NCI-H82 treated with DMSO at 0.1 percent for 48 hours (cell line): ENCODE results near the gene NDRG3.

Experiments
- DNase-seq: peaks from one replicate; lab custom pipeline; 2025; ENCODE audit not compliant: unreplicated experiment; lab: John Stamatoyannopoulos, UW

The NDRG3 gene

GRCh38 chr20:36761125-36761524, 15.2 kb upstream of the NDRG3 start:
- no peak for DNase-seq

GRCh38 chr20:36760647-36761046, 14.8 kb upstream of the NDRG3 start:
- no peak for DNase-seq

GRCh38 chr20:36758276-36758675, 12.4 kb upstream of the NDRG3 start:
- DNase-seq = no peak

GRCh38 chr20:36756496-36756895, 10.6 kb upstream of the NDRG3 start:
- DNase-seq = no peak

- peak; percentile 45 for DNase-seq
Observed at GRCh38 chr20:36754656-36755222, 8.8 kb upstream of the NDRG3 start.

GRCh38 chr20:36752582-36752981, 6.7 kb upstream of the NDRG3 start:
- DNase-seq = no peak

DNA sequence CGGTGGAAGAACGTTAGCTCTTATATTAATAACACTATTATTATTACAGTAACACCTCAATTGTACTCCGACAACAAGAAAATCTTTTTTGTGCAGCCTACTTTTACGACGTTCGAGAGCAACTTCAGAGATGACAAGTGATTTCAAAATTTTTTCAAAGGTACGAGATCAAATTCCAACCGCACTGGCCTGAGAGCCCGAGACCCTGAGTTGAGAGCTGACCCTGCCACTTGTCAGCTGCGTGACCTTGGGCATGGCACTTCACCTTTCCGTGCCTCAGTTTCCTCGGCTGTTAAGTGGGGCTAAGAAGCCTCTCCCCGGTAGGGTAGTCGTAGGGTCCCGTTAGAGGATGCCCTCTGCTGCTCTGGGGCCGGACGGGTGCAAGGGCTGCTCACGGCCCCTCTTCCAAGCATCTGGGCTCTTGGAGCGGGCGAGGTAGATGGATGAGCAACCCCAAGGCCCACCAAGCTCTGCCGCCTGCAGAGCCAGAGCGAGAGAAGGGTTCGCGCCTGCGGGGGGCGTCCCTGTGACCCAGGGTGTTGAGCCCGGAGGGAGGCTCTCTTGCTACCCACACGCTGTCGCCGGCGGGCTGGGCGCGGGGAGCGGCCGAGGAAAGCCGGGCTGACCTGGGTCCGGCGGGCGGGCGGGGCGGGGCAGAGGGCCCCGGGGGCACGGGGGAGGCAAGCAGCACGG, 510 bp downstream of the NDRG3 start:
- DNase-seq = no peak

DNA sequence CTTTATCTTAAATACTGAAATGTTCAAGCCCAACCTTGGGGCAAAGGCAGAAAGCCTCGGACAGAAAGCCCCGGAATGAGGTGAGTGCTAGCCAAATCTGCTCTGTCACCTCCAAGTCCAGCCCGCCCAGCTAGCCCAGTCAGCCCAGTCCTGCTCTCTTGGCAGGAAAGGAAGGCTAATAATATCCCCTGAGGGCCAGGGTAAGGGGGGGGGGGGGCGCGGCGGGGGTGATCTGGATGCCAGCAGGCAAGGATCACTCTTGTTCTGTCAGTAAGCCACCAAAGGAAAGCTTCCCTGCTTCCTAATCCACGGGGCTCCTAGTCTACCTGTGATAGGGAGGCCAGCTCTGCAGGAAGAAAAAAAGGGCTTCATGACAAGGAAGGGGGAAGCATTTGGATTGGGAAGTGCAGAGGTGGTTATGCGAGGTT, 1.1 kb downstream of the NDRG3 start:
- peak; percentile 51 for DNase-seq

DNA sequence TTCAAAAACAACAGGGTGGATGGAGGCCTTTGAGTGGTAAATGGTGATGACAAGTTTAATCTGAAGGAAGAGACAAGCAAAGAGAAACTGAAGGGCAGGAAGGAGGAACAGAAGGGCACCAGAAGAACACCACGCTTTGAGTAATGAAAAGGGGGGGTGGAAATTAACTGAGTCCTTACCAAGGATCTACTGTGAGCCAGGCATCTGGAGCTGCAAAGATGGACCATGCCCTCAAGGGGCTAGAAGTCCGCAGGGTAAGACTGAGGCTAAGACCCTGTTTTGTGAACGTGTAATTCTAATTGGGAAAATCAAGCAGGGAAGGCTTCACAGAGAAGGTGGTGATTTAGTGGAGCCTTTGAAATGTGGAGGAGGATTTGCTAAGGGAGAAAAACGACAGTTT, 1.6 kb downstream of the NDRG3 start:
- DNase-seq = no peak

DNA sequence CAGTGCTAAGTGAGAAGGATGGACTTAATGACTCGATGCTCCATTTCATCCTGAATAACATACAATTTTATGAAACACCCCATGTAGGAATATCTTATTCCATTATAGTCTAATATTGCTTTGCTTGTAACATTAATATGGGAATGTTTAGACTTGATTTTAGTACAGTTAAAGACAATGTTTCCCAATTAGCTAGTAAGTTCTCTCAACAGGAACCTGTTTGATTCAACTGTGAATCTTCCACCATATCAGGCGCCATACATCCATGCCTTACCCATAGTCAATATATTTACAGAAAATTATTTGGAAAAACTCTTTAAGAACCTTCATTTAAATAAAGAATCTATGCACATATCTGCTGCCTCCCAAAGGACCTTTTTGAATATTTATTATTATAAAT, 3.3 kb downstream of the NDRG3 start:
- no peak for DNase-seq

GRCh38 chr20:36741072-36741471, 4.8 kb downstream of the NDRG3 start:
- peak; percentile 87 for DNase-seq

DNA sequence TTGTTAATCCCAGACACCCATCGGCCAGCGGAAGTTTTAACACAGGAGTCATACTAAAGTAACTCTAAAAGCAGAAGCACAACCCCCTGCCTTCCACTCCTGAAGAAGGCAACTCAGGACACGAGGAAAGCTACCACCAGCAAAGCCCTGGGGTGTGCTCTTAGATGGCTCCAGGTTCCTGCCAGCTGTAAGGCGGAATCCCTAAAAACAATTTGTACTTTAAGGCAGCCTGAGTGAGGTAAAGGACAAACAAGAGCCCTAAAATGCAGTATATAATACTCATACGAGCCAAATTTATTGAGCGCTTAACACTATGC, 8.7 kb downstream of the NDRG3 start:
- no peak for DNase-seq

GRCh38 chr20:36736451-36737182, 9.3 kb downstream of the NDRG3 start:
- peak; percentile 64 for DNase-seq

DNA sequence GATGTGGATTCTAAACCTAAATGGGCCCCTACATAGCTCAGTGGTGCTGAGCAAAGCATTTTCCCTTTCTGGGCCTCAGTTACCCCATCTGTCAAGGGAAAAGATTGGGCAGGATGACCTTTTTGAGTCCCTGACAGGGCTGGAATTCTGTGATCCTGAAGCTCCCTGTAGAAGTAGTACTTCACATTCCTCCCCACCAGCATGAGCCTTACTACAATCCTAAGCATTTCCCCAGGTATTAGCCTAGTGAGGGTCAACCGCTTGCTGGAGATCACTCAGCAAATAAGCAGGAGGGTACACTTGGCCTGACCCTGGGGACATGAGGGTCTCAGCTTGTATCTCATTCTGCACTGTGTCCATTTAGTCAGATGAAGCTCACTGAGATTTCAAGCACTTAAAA, 13.4 kb downstream of the NDRG3 start:
- DNase-seq = no peak

GRCh38 chr20:36728986-36729385, 16.9 kb downstream of the NDRG3 start:
- DNase-seq = no peak

GRCh38 chr20:36726168-36726567, 19.7 kb downstream of the NDRG3 start:
- no peak for DNase-seq

- no peak for DNase-seq
Observed at GRCh38 chr20:36720510-36720909, 25.4 kb downstream of the NDRG3 start.

DNA sequence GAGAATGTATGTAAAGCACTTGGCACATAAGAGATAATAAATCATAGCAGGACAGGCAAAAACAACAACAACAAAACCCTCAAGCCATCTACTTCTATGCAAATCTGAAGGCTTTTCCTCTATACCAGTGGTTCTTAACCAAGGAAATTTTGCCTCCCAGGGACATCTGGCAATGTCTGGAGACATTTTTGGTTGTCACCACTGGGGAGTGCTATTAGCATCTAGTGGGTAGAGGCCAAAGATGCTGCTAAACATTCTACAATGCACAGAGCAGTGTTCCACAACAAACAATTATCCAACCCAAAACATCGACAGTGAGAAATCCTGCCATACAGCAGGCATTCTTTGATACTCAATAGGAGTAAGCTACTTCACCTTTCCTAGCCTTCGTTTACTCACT, 28.2 kb downstream of the NDRG3 start:
- DNase-seq = no peak

- no peak for DNase-seq
Observed at GRCh38 chr20:36717021-36717420, 28.9 kb downstream of the NDRG3 start.

DNA sequence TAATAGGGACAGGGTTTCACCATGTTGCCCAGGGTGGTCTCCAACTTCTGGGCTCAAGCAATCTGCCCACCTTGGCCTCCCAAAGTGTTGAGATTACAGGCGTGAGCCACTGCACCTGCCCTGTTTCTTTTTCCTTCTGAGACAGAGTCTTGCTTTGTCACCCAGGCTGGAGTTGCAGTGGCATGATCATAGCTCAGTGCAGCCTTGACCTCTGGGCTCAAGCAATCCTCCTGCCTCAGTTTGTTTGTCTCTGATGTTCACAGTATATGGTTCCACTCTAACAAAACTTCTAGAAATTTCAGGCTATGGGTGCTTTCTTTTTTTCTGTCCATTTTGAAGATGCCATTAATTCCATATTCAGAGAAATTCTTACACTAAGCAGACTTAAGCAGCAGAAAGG, 33.1 kb downstream of the NDRG3 start:
- DNase-seq = no peak

DNA sequence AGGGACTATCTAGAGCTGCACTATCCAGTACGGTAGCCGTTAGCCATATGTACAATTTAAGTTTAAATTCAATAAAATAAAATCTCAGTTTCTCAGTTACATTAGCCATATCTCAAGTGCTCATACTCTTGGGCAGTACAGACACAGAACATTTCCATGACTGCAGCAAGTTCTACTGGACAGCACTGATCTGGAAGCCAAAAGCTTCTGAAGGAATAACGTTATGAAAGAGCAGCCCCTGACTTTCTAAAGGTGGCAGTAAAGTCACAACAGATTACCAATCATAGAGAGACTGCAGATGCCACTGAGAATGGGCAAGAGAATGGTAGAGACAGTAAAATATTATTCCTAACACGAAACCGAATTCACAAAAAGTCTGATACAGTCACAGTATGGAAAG, 36.8 kb downstream of the NDRG3 start:
- DNase-seq = no peak

DNA sequence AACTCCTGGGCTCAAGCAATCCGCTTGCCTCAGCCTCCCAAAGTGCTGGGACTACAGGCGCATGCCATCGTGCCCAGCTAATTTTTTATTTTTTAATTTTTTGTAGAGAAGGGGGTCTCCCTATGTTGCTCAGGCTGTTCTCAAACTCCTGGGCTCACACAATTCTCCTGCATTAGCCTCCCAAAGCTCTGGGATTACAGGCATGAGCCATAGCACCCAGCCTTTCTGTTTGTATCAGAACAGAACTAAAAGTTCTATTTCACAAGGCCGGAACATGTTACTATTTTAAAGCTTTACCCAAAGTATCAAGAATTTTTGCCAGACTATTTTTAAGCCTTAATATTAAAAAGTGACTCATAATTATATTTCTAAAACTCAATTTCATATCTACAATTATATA, 42.4 kb downstream of the NDRG3 start:
- no peak for DNase-seq

DNA sequence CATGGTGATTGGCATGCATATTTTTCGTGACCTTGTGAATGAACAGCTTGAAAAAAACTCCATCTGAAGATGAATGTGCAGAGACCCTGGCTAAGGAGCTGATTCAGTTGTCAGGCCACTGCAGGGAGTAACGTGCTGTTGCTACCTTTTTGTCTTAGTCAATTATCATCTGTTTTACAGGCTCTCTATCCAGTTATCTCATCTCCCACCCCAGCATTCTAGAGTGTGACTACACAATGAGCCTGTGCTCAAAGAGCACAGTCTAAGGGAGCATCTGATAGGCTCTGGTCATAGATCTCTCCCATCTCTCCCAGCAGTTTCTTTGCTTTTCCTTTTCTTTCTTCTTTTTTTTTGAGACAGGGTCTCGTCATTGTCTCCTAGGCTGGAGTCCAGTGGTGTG, 45.5 kb downstream of the NDRG3 start:
- DNase-seq = no peak
